NB4 (cell line): ENCODE results near the gene DGKG.

Source experiments
- CTCF ChIP-seq: IDR thresholded peaks from one replicate; pipeline ENCODE4 v1.5.1; 2012; ENCODE audit warnings: low read depth, low read length
- POLR2A ChIP-seq: IDR thresholded peaks from 2 replicates; pipeline ENCODE4 v1.6.1; 2011; ENCODE audit warnings: mild to moderate bottlenecking; ENCODE audit not compliant: insufficient read length; ENCODE audit errors: extremely low read depth
- TF ChIP-seq, protein P1 (sequence below): IDR thresholded peaks from 2 replicates; pipeline ENCODE4 v1.6.1; 2011; ENCODE audit warnings: low read depth, low read length

DNA sequence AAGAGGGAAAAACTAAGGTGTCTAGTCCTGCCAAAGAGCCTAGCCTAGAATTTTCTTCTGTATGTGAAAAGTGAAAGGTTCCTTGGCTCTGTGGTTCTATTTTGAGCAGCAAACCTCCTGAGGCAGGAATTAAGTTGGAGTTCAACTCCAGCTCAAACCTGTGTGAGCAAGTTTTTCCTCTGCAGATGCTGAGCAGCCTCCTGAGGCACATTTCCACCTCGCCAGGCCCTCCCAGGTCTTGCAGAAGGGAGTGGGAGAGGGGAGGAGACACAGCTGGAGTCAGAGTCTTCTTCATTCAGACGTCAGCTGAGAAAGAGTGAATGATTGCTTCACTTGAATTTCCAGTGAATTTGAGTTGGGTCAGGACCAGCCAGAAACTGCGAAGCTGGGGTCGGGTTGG, 183.6 kb downstream of the DGKG start:
- no peak for TF ChIP-seq CTCF
- TF ChIP-seq, protein P1, sequence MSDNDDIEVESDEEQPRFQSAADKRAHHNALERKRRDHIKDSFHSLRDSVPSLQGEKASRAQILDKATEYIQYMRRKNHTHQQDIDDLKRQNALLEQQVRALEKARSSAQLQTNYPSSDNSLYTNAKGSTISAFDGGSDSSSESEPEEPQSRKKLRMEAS: no peak
- TF ChIP-seq POLR2A: no peak
